OCI-LY1 (cell line): Measurements from ENCODE around the gene CENPVL3.

Source experiments
- CTCF ChIP-seq: fragments of 200-600 bp; sonication (generic), shearing (Covaris generic); IDR thresholded peaks from 2 replicates; pipeline ENCODE4 v1.5.1; 2017; ENCODE audit warnings: mild to moderate bottlenecking, antibody characterized with exemption, low read length, moderate library complexity, mixed read lengths
- EZH2 ChIP-seq: fragments of 200-600 bp; sonication (generic), shearing (Covaris generic); IDR thresholded peaks from 2 replicates; pipeline ENCODE4 v1.8.0; 2017; ENCODE audit warnings: borderline replicate concordance, mixed run types, mild to moderate bottlenecking, antibody characterized with exemption, low read length, moderate library complexity, mixed read lengths

DNA sequence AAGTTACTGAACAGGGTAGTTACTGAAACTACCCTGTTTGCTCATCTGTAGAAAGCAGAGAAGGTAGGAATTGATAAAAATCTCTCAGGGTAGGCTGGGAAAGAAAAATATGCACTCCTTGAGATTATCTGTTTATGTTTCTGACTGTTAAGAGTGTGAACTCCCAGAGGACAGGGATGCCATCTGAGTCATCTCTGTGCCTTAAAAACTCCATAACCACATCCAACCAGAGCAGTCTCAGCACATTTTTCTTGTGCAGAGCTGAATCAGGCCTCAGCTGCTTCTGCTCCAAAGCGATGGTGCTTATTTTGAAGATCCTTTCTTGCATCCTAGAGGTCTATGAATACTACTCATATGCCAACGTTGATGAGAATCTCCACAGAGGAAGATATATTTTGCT lies 9.9 kb downstream of the CENPVL3 start:
- no peak for TF ChIP-seq CTCF
- no peak for TF ChIP-seq EZH2
